Measurements from ENCODE around the gene PRKRIP1.

- TF ChIP-seq CTCF (conservative IDR thresholded peaks at IDR 0.05), result no peak
- no peak for TF ChIP-seq ZFX (IDR thresholded peaks at IDR 0.05)
Measured at GRCh38 chr7:102400360-102400759, 4.2 kb downstream of the PRKRIP1 start.

All from C4-2B (cell line).